GM19023 (cell line): Measurements from ENCODE around the gene SPATA24.
"Not testable (repeated sequence)": the region's sequence is repeated elsewhere in the genome, so short reads cannot be mapped to it uniquely, and the experiment has no call there.

Experiments used
- ATAC-seq: cut with Tn5 transposase; IDR thresholded peaks from one replicate; pipeline ENCODE4 v1.9.1; 2021; ENCODE audit warnings: mild to moderate bottlenecking, moderate library complexity; ENCODE audit not compliant: unreplicated experiment

The SPATA24 gene

DNA sequence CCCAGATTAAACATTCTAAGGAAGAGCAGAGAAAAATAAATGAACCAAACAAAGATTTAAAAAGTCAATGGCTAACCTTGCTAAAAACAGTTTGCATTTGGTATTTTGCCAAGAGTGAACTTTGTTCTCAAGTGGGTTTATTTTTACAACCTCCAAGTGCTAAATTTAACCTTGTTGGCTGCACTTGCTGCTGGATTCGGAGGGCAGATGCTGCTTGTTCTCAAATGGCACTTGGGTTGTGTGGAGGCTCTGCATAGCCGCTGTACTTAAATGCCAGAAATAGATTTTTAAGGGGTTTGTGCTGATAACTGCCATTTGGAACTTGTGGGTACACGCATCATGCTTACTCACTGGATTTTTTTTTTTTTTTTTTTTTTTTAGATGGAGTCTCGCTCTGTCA, 13.3 kb upstream of the SPATA24 start:
- ATAC-seq = no peak

DNA sequence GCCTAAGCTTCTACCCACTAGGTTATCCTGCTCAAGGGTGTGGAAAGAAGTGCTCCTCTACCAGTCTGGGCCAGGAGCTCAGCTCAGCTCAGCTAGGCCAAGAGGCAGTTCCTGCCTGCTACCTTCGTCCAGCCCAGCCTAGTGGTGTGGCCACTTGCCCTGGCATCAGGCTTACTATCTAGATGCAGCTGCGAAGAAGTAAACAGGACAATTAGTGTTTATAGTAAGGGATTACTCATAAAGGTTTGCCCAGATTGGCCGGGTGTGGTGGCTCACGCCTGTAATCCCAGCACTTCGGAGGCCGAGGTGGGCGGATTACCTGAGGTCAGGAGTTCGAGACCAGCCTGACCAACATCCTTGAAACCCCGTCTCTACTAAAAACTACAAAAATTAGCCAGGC, 12.8 kb upstream of the SPATA24 start:
- no peak for ATAC-seq

DNA sequence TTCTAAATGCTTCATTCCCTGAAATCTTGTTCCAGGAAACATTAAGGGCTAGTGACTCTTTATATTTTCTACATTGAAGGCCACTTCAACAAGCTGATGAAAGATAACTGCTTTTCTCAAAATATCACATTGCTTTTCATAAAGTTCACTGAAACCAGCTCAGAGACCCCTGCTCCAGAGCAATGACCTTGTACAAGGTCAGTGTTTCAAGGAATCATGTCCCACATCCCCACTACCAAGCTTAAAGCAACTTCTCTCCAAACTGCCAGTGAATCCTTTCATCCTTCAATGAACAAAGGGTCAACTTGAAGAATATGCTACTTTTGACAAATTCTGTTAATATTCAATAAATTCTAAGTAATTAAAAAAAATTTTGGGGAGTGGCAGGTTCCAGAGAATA, 12.0 kb upstream of the SPATA24 start:
- no peak for ATAC-seq

DNA sequence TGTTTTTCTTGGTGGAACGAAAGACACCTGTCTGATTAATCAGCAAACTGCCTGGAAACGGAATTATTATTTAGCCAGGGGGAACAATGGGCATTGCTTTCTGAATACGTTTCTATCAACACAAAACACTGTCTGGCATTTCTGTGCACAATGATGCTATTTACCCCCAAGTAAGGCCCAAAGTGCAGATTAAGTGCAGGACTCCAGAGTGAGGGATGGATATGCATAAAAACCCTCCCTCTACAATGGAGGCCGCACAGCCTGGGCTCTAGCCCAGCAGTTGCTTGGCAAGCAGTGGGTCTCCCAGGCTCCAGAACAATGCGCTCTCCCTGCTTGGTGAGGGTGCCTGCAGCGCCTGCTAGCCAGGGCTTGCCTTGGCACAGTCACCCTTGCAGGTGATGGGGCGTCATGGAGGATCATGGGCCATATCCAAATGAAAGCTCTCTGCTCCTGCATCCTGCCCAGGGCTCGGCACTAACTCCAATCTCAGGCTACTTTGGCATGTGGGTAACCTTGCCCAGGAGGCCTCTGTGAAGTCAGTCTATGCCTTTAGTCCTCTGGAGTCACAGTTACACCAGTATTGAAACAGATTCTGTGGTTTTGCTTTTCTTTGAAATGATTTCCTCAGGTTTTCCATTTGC, 11.5 kb upstream of the SPATA24 start:
- no peak for ATAC-seq

DNA sequence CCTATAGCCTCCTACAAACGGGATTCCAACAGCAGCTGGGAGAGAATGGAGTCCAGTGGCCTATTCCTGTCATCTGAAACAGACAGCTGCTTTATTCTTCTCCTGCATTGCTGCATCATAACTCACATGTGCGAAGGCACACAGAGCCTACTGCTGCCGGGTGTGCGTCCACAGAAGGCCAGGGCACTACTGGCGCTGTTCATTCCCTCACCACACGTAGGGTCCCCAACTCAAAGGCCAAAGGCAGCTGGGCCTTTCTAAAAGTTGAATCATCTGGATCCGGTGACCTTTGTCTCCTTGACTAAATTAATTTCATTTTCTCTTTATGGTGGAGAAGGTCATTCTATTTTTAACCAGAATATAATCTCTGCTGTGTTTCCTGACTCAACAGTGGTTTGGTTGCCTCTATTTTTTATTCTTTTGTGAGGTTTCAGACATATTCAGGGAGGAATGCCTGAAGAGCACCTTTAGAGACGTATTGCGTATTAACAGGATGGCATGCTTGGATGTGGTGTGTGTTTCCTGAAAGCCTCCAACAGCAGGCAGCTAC, 10.8 kb upstream of the SPATA24 start:
- no peak for ATAC-seq

DNA sequence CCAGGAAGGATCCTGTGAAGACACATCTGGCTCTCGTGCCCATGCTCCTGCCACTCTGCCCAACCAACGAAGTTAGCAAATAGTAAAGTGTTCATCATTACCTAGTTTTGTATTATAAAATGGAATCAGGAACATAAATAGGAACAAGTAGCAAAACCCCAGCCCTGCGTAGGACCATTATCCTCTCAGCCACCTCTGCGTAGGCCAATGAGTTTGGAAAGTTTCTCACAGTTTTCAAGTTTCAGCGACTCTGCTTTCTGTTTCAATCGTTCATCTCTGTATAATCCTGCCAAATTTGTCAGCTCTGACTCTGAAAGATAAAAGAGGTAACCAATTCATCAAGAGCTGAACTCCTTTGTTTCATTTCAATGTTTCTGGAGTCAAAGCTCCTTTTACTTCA, 10.1 kb upstream of the SPATA24 start:
- no peak for ATAC-seq

DNA sequence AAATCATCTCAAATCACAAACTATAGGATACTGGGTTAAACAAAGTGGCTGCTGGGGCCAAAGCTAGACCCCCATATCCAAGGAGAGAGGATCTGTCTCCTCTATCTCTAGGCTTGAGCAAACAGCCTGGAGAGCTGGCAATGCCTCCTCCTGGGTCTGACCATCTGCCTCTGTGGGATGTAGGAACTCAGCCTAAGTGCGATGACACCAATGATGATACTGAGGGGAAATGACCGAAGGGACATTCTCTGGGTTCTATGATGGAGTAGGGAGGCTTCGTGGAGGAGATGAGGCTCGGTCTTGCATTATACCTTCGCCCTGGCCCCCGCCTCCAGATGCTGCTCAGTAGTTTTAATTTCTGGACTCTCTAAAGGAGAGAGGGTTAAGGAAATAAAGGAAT, 9.3 kb upstream of the SPATA24 start:
- no peak for ATAC-seq

DNA sequence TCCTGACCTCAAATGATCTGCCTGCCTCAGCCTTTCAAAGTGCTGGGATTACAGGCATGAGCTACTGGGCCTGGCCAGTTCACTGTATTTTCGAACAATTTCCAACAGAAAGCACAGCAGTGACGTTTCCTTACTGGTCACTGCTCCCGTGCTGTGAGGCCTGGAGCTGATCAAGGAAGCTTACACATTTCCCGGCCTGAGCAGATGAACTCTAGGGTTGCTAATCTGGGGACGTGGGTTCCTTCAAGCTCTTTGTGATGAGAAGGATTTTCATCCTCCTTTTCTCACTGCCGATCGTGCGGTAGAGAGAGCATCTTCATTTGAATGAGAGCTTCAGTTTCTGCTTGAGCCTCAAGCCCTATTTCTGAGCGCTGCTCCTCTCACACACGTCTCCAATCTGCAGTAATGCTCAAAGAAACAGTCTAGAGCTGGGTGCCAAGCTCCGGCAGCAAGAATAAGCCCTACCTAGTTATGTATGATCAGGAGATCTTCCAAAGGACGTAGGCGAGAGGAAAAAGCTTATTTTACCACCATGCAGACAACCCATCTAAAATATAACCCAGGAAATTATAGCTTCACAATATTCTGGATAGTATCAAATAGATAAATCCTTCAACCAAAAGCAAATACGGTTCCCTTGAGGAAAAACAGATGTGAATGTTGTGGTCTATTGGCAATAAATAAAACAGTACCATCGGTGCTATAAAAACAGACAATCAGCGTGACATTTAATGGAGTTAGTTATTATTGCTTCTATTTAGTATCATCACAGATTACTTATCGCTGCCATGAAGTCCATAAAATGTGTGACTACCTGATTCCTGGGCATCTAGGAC, 7.3 kb upstream of the SPATA24 start:
- ATAC-seq = no peak

DNA sequence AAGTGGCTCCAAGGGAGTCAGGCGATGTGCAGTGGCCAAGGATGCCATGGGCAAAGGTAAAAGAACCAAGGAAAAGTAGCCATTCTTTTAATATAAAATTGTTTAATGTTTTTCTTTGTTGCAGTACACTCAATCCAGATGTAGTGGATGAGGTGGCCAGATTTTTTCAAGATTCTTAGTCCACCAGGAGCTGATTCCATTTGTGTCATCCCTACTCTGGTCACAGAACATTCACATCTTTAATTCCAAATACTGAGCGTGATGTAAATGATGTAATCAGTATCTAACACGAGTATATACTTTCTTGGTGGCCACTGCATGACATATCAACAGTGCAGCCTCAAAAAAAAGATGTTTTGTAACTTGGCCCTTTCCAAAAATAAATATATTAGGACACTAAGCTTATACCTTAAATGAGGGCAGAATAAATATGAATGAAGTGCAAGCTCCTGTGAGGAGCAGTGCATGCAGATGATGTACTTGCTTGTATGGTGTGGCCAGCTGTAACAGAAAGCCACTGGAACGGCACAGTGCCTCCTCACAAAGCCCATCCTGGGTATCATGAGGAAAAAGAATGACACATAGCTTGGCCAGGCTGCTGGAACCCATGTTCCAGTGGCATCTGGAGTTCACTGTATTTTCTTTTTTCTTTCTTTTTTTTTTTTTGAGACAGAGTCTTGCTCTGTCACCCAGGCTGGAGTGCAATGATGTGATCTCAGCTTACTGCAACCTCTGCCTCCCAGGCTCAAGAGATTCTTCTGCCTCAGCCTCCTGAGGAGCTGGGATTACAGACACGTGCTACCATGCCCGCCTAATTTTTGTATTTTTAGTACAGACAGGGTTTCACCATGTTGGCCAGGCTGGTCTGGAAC, 6.5 kb upstream of the SPATA24 start:
- no peak for ATAC-seq

DNA sequence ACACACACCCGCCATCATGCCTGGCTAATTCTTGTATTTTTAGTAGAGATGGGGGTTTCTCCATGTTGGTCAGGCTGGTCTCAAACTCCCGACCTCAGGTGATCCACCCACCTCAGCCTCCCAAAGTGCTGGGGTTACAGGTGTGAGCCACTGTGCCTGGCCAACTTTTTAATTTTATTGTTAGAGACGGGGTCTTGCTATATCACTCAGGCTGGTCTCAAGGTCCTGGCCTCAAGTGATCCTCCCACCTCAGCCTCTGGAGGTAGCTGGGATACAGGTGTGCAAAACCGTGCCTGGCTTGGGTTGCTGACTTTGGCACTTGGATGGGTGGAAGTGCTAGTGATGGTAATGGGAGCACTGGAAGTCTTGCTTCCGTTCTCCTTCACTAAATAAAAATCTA, 5.2 kb upstream of the SPATA24 start:
- ATAC-seq = not testable (repeated sequence)

DNA sequence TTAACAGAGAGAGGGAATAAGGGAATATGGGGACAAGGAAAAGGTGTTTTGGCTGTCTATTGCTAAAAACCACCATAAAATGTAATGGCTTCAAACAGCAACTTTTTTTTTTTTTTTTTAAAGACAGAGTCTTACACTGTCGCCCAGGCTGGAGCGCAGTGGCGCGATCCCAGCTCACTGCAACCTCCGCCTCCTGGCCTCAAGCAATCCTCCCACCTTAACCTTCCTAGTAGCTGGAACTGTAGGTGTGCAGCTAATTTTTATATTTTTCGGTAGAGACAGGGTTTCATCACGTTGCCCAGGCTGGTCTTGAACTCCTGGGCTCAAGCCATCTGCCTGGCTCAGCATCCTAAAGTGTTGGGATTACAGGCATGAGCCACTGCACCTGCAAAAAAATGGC, 4.3 kb upstream of the SPATA24 start:
- ATAC-seq = no peak

DNA sequence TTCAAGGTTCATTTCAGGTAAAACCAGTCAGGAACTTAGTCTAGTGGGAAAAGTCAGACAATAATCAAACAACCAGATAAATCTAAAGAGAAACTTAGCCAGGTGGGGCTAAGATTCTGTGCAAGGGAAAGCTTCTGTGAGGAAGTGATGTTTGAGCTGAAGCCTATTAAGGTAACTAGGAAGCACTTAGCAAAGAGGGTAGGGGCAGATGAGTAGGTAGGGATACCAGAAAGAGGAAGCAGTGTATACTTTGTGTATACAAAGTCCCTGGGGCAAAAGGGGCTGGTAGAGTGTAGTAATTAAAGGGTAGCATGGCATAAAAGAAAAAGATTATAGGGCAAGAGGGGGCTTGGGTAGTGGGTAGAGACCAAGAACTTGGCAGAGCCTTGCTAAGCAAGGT, 3.6 kb upstream of the SPATA24 start:
- no peak for ATAC-seq

DNA sequence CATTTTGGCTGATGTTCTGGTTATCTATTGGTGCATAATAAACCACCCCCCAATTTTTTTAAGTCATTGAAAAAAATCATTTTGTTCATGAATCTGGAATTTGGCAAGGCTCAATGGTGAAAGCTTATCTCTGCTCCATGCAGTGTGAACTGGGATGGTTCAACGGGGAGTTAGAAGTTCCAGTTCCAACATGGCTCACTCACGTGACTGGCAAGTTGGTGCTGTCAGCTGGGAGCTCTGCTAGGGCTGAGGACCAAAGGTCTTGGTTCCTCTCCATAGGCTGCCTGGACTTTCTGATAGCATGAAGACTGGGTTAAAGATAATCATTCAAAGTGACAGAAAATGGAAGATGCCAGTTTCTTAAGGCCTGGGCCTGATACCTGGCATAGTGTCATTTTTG, 3.1 kb upstream of the SPATA24 start:
- ATAC-seq = no peak

DNA sequence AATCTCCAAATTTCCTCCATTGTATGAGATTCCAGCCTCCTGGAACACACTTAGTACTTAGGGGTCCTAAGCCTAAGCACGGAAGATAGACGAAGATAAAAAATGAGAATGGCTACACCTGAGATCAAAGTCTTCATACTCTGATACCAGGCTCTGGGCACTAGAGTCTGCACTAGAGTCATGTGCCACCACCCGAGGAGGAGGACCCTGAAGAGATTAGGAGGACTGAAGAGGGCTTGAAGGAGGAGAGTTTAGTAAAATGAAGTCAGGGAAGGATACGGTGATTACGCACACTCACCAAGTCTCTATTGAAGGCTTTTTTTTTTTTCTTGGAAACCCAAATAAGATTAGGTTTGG, 573 bp upstream of the SPATA24 start:
- ATAC-seq = no peak

DNA sequence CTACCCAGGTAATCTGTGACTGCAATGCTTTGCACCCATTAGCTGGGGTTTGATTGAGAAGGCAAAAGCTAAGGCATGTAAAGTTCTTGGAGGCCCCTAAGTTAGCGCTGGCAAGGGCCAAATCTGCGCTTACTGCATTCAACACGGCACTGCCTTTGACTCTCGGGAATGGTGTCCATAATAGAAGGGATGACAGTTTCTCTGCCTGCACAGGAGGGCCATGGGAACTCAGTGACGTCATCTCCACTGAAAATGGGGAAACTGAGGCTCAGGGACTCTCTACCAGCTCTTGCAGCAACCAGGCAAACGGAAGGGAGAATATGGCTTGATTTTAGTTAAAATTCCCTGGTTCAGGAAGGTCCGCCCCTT, 487 bp downstream of the SPATA24 start:
- no peak for ATAC-seq

DNA sequence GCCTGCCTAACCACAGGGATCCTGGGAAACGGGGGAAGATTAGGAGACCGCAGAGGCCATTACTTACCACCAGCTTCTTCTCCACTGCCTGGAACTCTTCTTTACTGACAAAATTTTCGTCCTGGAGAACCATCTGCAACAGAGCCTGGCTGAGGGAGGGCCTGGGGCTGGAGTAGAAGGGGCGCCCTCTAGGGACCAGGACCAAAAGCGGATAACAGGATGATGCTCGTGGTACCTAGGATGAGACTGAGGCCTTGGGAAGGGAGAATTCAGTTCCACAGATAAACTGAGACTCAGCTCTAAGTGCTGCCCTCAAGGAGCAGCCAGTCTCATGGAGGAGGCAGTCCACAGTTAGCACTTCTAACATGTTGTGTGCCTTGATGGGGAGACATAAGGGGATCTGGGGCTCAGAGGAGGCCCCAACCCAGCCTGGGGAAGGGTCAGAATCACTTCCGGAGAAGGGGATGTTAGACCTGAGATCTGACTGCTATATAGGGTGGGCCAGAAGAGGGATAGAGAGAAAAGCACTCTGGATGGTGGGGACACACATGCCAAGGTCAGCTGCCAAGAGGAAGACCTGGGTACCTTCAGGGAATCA, 1.2 kb downstream of the SPATA24 start:
- ATAC-seq = no peak

DNA sequence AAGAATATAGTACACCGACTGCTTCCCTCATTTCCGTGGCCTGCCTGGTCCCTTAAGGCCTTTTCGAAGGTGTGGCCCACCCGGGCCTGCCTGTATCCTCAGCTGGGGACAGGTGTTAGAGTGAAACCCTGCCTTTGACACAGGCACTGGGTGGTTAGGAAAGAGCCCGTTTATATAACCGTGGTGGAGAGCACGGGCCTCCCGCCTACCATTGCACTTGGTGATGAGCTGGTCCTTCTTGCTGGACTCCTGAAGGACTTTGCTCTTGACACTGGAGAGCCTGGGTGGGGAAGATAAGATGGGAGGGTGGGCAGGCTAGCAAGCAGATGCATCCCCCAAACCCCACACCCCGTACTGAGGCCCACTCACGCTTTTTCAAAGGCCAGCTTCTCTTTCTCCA, 2.3 kb downstream of the SPATA24 start:
- ATAC-seq = no peak

DNA sequence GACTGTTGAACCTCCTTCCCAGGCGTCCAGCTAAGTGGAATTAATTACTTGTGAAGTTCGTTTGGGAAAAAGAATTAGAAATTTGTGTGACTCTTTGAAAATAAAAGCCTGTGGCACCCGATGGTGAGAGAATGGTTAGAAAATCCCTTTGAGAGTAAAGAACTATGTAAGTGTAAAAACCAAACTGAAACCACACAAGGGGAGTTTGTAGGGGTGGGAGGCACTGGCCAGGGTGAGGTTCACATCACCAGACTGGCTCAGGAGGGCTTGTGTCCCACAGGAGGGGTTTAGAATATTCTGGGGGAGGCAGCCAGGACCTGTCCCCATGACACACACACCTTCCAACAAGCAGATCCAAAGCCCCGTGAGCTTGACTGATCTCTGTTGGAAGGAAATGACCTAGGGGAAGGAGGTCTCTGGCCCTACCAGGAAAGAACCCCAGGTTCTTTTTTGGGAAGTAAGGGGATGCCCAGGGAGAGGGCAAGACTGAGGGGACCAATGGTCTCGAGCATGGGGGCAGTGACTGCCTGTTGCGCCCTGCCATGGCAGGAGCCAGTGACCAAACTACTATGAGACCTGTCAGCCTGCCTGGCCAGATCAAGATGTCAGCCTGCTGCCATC, 4.3 kb downstream of the SPATA24 start:
- no peak for ATAC-seq

DNA sequence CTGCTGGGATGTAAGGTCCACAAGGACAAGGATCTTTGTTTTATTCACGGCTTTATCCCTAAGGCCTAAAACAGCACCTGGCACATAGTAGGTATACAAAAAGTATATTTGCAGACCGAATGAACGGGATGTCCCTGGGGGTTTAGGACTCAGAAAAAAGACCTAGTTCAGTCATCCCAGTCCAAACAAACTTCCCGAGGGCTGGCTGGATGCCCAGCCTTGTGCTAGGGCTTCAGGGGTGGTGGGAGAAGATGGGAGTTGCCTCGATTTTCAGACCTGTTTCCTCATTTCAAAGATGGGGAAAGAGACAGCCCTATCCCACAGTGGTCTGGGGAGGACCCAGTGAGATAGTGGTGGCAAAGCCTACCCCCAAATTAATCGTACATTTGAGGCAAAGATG, 6.0 kb downstream of the SPATA24 start:
- no peak for ATAC-seq

DNA sequence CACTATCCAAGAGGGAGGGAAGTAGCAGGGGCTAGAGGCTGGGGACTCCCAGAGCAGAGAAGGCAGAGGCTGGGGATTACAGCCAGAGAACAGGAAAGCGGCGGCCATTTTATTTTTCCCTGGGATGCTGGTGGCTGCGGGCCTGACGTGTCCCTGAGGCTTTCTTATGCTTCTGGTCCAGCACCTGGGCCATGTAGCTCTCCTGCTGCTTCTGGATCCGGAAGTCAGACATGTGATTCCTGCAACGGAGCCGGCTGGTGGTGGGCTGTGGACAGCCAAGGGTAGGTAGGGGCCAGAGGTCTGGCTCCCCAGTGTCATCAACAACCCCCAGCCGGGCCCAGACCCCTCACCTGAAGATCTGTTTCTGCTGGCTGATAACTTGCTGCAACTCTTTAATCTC, 7.2 kb downstream of the SPATA24 start:
- ATAC-seq = no peak
